PFSK-1 (cell line): ENCODE results near the gene PLA2G2E.

Experiments used
- FOXP2 ChIP-seq: optimal IDR thresholded peaks from 2 replicates; pipeline ENCODE3; 2011; ENCODE audit warnings: borderline replicate concordance, control low read depth, inconsistent platforms; ENCODE audit not compliant: insufficient read depth; ENCODE audit errors: extremely low read length, extremely low read depth
- POLR2AphosphoS5 ChIP-seq: IDR thresholded peaks from 2 replicates; pipeline ENCODE4 v1.6.1; 2012; ENCODE audit warnings: low read depth, mild to moderate bottlenecking, control low read depth, low read length, moderate library complexity
- SIN3A ChIP-seq: IDR thresholded peaks from 2 replicates; pipeline ENCODE4 v1.6.1; 2012; ENCODE audit warnings: mild to moderate bottlenecking, low read length, moderate library complexity, borderline replicate concordance; ENCODE audit not compliant: insufficient read depth
- TAF1 ChIP-seq: IDR thresholded peaks from 2 replicates; pipeline ENCODE4 v1.6.1; 2012; ENCODE audit warnings: low read length, control low read depth, borderline replicate concordance; ENCODE audit not compliant: insufficient read depth
- TF ChIP-seq, protein P1 (sequence below), 2 experiments: IDR thresholded peaks; 2 replicates each; pipeline versions ENCODE4 v1.6.1 to v1.8.0; 2011 to 2012; ENCODE audit warnings: low read depth in 2 of 2, low read length in 2 of 2, control low read depth in 1 of 2, inconsistent platforms in 1 of 2, mild to moderate bottlenecking in 1 of 2, moderate library complexity in 1 of 2; ENCODE audit not compliant: insufficient read depth in 1 of 2

PLA2G2E gene

GRCh38 chr1:19936061-19936750 lies 12.8 kb upstream of the PLA2G2E start:
- TF ChIP-seq SIN3A (no peak), POLR2AphosphoS5 (no peak), FOXP2 (no peak), TAF1 (no peak)
- TF ChIP-seq, protein P1, sequence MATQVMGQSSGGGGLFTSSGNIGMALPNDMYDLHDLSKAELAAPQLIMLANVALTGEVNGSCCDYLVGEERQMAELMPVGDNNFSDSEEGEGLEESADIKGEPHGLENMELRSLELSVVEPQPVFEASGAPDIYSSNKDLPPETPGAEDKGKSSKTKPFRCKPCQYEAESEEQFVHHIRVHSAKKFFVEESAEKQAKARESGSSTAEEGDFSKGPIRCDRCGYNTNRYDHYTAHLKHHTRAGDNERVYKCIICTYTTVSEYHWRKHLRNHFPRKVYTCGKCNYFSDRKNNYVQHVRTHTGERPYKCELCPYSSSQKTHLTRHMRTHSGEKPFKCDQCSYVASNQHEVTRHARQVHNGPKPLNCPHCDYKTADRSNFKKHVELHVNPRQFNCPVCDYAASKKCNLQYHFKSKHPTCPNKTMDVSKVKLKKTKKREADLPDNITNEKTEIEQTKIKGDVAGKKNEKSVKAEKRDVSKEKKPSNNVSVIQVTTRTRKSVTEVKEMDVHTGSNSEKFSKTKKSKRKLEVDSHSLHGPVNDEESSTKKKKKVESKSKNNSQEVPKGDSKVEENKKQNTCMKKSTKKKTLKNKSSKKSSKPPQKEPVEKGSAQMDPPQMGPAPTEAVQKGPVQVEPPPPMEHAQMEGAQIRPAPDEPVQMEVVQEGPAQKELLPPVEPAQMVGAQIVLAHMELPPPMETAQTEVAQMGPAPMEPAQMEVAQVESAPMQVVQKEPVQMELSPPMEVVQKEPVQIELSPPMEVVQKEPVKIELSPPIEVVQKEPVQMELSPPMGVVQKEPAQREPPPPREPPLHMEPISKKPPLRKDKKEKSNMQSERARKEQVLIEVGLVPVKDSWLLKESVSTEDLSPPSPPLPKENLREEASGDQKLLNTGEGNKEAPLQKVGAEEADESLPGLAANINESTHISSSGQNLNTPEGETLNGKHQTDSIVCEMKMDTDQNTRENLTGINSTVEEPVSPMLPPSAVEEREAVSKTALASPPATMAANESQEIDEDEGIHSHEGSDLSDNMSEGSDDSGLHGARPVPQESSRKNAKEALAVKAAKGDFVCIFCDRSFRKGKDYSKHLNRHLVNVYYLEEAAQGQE (IDR thresholded peaks at IDR 0.05; ENCODE audit: insufficient read depth in 1 of 2, low read depth in 2 of 2, low read length in 2 of 2): no peak

DNA sequence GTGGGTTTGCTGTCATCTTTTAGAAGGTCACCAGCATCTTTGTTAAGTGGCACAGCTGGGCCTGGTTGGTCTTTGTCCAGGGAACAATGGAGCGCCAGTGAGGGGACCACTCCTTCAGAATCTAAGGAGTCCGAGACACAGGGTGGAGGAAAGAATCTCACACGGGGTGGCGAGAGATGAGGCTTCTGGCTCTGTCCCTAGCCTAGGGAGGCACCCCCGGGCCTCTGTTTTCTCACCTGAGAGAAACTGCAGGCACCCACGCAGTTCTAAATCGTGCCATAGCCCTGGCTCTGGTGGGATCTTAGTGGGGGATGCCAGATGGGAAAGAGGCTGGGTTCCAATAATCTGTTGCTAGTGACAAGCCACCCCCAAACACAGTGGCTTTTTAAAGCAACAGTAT lies 10.9 kb upstream of the PLA2G2E start:
- no peak for TF ChIP-seq POLR2AphosphoS5
- TF ChIP-seq SIN3A: no peak
- TF ChIP-seq TAF1: no peak
- TF ChIP-seq, protein P1 (IDR thresholded peaks at IDR 0.05; ENCODE audit: insufficient read depth in 1 of 2, low read depth in 2 of 2, low read length in 2 of 2): no peak
- no peak for TF ChIP-seq FOXP2

DNA sequence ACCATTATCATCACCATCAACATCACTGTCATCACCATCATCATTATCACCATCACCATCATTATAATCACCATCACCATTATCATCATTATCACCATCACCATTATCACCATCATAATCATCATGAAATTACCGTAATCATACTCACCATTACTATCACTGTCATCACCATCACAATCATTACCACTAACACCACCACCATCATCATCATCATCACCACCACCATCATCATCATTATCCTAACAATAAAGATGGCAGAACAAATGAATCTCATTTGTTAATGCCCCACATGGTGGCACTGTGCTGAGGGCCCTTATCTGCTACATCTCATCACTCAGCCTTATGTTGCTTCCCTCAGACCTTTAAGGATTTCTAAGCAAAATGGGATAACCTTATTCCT lies 9.4 kb upstream of the PLA2G2E start:
- TF ChIP-seq TAF1 (no peak), POLR2AphosphoS5 (no peak), FOXP2 (no peak), SIN3A (no peak)
- TF ChIP-seq, protein P1 (IDR thresholded peaks at IDR 0.05; ENCODE audit: insufficient read depth in 1 of 2, low read depth in 2 of 2, low read length in 2 of 2): no peak

DNA sequence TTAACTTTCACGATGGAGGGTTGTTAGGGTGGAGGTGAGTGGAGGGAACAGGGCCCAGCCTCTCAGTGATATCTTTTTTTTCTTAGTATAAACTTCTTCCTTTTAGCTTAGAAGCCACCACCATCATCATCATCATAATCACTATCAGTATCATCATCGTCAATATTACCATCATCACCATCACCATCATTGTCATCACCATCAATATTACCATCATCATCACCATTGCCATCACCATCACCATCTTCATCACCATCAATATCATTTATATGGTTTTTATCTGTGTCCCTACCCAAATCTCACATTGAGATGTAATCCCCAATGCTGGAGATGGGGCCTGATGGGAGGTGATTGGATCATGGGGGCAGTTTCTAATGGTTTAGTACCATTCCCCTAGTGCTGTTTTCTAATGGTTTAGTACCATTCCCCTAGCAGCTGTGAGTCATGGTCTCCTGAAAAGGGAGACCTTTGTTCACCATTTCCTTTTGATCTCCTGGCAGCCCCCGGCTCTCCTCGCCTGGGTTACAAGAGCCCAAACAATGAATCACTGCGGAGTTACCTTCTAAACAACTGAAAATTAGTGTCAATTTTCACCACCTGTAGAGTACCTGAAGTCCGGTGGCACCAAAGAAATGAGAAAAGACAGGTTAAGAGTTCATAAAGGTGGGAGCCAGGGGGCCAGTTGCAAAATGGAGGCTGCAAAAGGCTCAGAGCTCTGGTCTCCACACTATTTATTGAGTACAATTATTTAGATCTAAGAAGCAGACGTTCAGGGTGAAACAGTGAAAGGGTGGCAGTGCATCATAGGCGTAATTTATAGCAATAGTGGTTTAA lies 3.1 kb upstream of the PLA2G2E start:
- no peak for TF ChIP-seq POLR2AphosphoS5
- no peak for TF ChIP-seq SIN3A
- TF ChIP-seq TAF1: no peak
- TF ChIP-seq FOXP2: no peak
- TF ChIP-seq, protein P1 (IDR thresholded peaks at IDR 0.05; ENCODE audit: insufficient read depth in 1 of 2, low read depth in 2 of 2, low read length in 2 of 2): no peak
